IPS DF 6.9 (cell line): ENCODE data around the gene GJA3.
"Not testable (repeated sequence)": the region's sequence is repeated elsewhere in the genome, so short reads cannot be mapped to it uniquely, and the experiment has no call there.

Experiments
- DNase-seq: peaks from one replicate; pipeline ENCODE4 v3.0.0-alpha.2; 2013; ENCODE audit warnings: low read depth, low spot score
- H3K27ac ChIP-seq: one replicate; pipeline ENCODE4 v1.5.1; 2013; ENCODE audit warnings: low read length, control low read depth
- H3K27me3 ChIP-seq: 2 replicates; pipeline ENCODE4 v1.6.1; 2013; ENCODE audit warnings: mild to moderate bottlenecking, low read length; ENCODE audit not compliant: control insufficient read depth, insufficient read depth
- H3K36me3 ChIP-seq: 2 replicates; pipeline ENCODE4 v1.6.1; 2013; ENCODE audit warnings: low read length; ENCODE audit not compliant: control insufficient read depth, insufficient read depth
- H3K4me1 ChIP-seq: 2 replicates; pipeline ENCODE4 v1.6.1; 2013; ENCODE audit warnings: low read length; ENCODE audit not compliant: control insufficient read depth, insufficient read depth
- H3K4me3 ChIP-seq: 2 replicates; pipeline ENCODE4 v1.5.1; 2013; ENCODE audit warnings: mild to moderate bottlenecking, low read length
- H3K9me3 ChIP-seq: 2 replicates; pipeline ENCODE4 v1.6.1; 2013; ENCODE audit warnings: low read length, inconsistent platforms; ENCODE audit not compliant: control insufficient read depth, insufficient read depth
- WGBS: extraction: QIAGEN DNeasy Blood & Tissue Kit; methylation state at CpG from one replicate; pipeline ENCODE4 v1.1.7; 2013; ENCODE audit warnings: mixed read lengths, missing lambda C conversion rate; ENCODE audit not compliant: insufficient read length, insufficient coverage; 5-methylcytosine and 5-hydroxymethylcytosine counted together

GJA3 gene

GRCh38 chr13:20168396-20168795 is 7.5 kb upstream of the GJA3 start:
- Histone ChIP-seq H3K9me3 (no peaks in the 10 kb centered on the region), H3K27ac (no peak overlapping the region), H3K4me3 (no peak overlapping the region; the same call in 1 of the 2 replicates), H3K4me1 (no peaks in the 10 kb centered on the region), H3K27me3 (no peaks in the 10 kb centered on the region), H3K36me3 (no peaks in the 10 kb centered on the region)
- no CpG with 5 or more reads among the region's 7 CpGs for WGBS
- no peak for DNase-seq

- Histone ChIP-seq H3K4me1 (no peaks in the 10 kb centered on the region; the same call in 1 of the 2 replicates), H3K27ac (no peak overlapping the region), H3K27me3 (peaks cover 10% of the 10 kb centered on the region), H3K36me3 (no peaks in the 10 kb centered on the region), H3K9me3 (no peaks in the 10 kb centered on the region), H3K4me3 (no peak overlapping the region)
- WGBS: no CpG with 5 or more reads among the region's 11 CpGs
- no peak for DNase-seq
These were observed 4.8 kb upstream of the GJA3 start for GRCh38 chr13:20165417-20166257.

- Histone ChIP-seq H3K36me3 (no peaks in the 10 kb centered on the region), H3K4me3 (peak overlapping the region; percentile 66; the same call in 1 of the 2 replicates), H3K27ac (no peak overlapping the region), H3K4me1 (no peaks in the 10 kb centered on the region; the same call in 1 of the 2 replicates), H3K9me3 (no peaks in the 10 kb centered on the region), H3K27me3 (peaks cover 24% of the 10 kb centered on the region)
- no peak for DNase-seq
- no CpG with 5 or more reads among the region's 16 CpGs for WGBS
These were observed 1.1 kb upstream of the GJA3 start for GRCh38 chr13:20161951-20162300.

GRCh38 chr13:20161275-20161950 is 561 bp upstream of the GJA3 start:
- Histone ChIP-seq H3K36me3 (no peaks in the 10 kb centered on the region), H3K4me1 (no peaks in the 10 kb centered on the region; the same call in 1 of the 2 replicates), H3K27me3 (peaks cover 24% of the 10 kb centered on the region), H3K9me3 (no peaks in the 10 kb centered on the region), H3K27ac (no peak overlapping the region), H3K4me3 (peak overlapping the region; percentile 66; the same call in 1 of the 2 replicates)
- no CpG with 5 or more reads among the region's 79 CpGs for WGBS
- DNase-seq: no peak

- no peaks in the 10 kb centered on the region; the same call in 1 of the 2 replicates for H3K4me1 ChIP-seq
- no peak overlapping the region for H3K27ac ChIP-seq
- no peak overlapping the region; the same call in 1 of the 2 replicates for H3K4me3 ChIP-seq
- H3K36me3 ChIP-seq: no peaks in the 10 kb centered on the region
- DNase-seq: no peak
- WGBS: no CpG with 5 or more reads among the region's 18 CpGs
- H3K27me3 ChIP-seq: peaks cover 24% of the 10 kb centered on the region
- no peaks in the 10 kb centered on the region for H3K9me3 ChIP-seq
These were observed 1.1 kb downstream of the GJA3 start for GRCh38 chr13:20159646-20160305.

GRCh38 chr13:20157151-20157796 is 3.6 kb downstream of the GJA3 start:
- H3K4me3 ChIP-seq: no peak overlapping the region
- WGBS: no CpG with 5 or more reads among the region's 3 CpGs

GRCh38 chr13:20156702-20157101 is 4.2 kb downstream of the GJA3 start:
- no peak for DNase-seq
- Histone ChIP-seq H3K4me3 (no peak overlapping the region), H3K9me3 (no peaks in the 10 kb centered on the region), H3K4me1 (no peaks in the 10 kb centered on the region; the same call in 1 of the 2 replicates), H3K27me3 (peaks cover 17% of the 10 kb centered on the region), H3K36me3 (no peaks in the 10 kb centered on the region), H3K27ac (no peak overlapping the region)
- no CpG with 5 or more reads among the region's 2 CpGs for WGBS

More at GRCh38 chr13:20157151-20157796, 3.6 kb downstream of the GJA3 start:
- Histone ChIP-seq H3K36me3 (no peaks in the 10 kb centered on the region), H3K4me1 (no peaks in the 10 kb centered on the region; the same call in 1 of the 2 replicates), H3K27me3 (peaks cover 22% of the 10 kb centered on the region), H3K27ac (no peak overlapping the region), H3K9me3 (no peaks in the 10 kb centered on the region)
- no peak for DNase-seq

GRCh38 chr13:20153290-20153689 is 7.6 kb downstream of the GJA3 start:
- not testable (repeated sequence) for H3K4me3 ChIP-seq, H3K4me1 ChIP-seq, H3K9me3 ChIP-seq, DNase-seq, H3K27me3 ChIP-seq, H3K36me3 ChIP-seq, H3K27ac ChIP-seq
- WGBS: no CpG with 5 or more reads among the region's 2 CpGs

GRCh38 chr13:20151612-20152011 is 9.2 kb downstream of the GJA3 start:
- H3K4me1 ChIP-seq: no peaks in the 10 kb centered on the region
- no peak overlapping the region for H3K4me3 ChIP-seq
- H3K9me3 ChIP-seq: no peaks in the 10 kb centered on the region
- no CpG with 5 or more reads among the region's 11 CpGs for WGBS
- H3K36me3 ChIP-seq: no peaks in the 10 kb centered on the region
- no peak overlapping the region for H3K27ac ChIP-seq
- no peak for DNase-seq
- H3K27me3 ChIP-seq: no peaks in the 10 kb centered on the region

- no CpG with 5 or more reads among the region's 6 CpGs for WGBS
- DNase-seq: no peak
- Histone ChIP-seq H3K4me3 (no peak overlapping the region), H3K9me3 (no peaks in the 10 kb centered on the region), H3K4me1 (no peaks in the 10 kb centered on the region), H3K27me3 (no peaks in the 10 kb centered on the region), H3K36me3 (no peaks in the 10 kb centered on the region), H3K27ac (no peak overlapping the region)
These were observed 9.8 kb downstream of the GJA3 start for GRCh38 chr13:20151016-20151415.
